Esophagus muscularis mucosa (tissue), 3 donors: ENCODE results near the gene SASH1.

Experiments
- POLR2A ChIP-seq: fragments of 450-650 bp; IDR thresholded peaks from one replicate; pipeline ENCODE4 v1.6.1; 2017; ENCODE audit warnings: antibody characterized with exemption, moderate library complexity, mild to moderate bottlenecking, low read depth
- POLR2AphosphoS5 ChIP-seq, 2 donors: sonication (generic); formaldehyde crosslinking; IDR thresholded peaks; one replicate each; pipeline ENCODE4 v1.6.1; 2017; ENCODE audit warnings: antibody characterized with exemption in 2 of 2
- TF ChIP-seq, protein P1 (sequence below), 3 experiments: fragments of 200-600 bp in 2 of 3; fragments of 450-650 bp in 1 of 3; sonication (generic) in 2 of 3; IDR thresholded peaks; one replicate each; pipeline ENCODE4 v1.5.1; 2017 to 2019; ENCODE audit warnings: antibody characterized with exemption in 3 of 3, mild to moderate bottlenecking in 2 of 3, moderate library complexity in 1 of 3

- TF ChIP-seq, protein P1, sequence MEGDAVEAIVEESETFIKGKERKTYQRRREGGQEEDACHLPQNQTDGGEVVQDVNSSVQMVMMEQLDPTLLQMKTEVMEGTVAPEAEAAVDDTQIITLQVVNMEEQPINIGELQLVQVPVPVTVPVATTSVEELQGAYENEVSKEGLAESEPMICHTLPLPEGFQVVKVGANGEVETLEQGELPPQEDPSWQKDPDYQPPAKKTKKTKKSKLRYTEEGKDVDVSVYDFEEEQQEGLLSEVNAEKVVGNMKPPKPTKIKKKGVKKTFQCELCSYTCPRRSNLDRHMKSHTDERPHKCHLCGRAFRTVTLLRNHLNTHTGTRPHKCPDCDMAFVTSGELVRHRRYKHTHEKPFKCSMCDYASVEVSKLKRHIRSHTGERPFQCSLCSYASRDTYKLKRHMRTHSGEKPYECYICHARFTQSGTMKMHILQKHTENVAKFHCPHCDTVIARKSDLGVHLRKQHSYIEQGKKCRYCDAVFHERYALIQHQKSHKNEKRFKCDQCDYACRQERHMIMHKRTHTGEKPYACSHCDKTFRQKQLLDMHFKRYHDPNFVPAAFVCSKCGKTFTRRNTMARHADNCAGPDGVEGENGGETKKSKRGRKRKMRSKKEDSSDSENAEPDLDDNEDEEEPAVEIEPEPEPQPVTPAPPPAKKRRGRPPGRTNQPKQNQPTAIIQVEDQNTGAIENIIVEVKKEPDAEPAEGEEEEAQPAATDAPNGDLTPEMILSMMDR (IDR thresholded peaks at IDR 0.05) = no peak
- TF ChIP-seq POLR2A (no peak), POLR2AphosphoS5 (IDR thresholded peaks at IDR 0.05) (no peak)
These were observed 178.5 kb downstream of the SASH1 start for GRCh38 chr6:148521158-148521557.
